Stimulated activated CD8-positive, alpha-beta memory T cell treated with anti-CD3 and anti-CD28 coated beads, Interleukin-15, amount 100 ng/mL, for 24 hours (primary cell): ENCODE results near the gene RAD54L.
"Not testable (repeated sequence)": the region's sequence is repeated elsewhere in the genome, so short reads cannot be mapped to it uniquely, and the experiment has no call there.

Experiments used
- DNase-seq: peaks from one replicate; pipeline ENCODE4 v3.0.0-alpha.2; 2020; ENCODE audit warnings: low read depth

The RAD54L gene

GRCh38 chr1:46241733-46242132 is 5.8 kb upstream of the RAD54L start:
- DNase-seq: not testable (repeated sequence)

DNA sequence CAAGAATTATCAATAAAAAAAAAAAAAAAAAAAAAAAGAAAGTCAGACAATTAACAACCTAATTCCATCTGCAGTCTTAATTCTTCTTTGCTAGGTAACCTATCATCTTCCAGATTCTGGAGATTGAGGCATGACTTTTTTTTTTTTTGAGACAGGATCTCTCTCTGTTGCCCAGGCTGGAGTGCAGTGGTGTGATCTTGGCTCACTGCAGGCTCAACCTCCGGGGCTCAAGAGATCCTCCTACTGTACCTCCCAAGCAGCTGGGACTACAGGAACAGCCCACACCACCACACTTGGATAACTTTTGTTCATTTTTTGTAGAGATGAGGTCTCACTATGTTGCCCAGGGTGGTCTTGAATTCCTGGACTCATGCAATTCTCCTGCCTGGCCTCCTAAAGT is 4.6 kb upstream of the RAD54L start:
- DNase-seq: no peak

- not testable (repeated sequence) for DNase-seq
Measured at GRCh38 chr1:46243831-46244230, 3.7 kb upstream of the RAD54L start.

DNA sequence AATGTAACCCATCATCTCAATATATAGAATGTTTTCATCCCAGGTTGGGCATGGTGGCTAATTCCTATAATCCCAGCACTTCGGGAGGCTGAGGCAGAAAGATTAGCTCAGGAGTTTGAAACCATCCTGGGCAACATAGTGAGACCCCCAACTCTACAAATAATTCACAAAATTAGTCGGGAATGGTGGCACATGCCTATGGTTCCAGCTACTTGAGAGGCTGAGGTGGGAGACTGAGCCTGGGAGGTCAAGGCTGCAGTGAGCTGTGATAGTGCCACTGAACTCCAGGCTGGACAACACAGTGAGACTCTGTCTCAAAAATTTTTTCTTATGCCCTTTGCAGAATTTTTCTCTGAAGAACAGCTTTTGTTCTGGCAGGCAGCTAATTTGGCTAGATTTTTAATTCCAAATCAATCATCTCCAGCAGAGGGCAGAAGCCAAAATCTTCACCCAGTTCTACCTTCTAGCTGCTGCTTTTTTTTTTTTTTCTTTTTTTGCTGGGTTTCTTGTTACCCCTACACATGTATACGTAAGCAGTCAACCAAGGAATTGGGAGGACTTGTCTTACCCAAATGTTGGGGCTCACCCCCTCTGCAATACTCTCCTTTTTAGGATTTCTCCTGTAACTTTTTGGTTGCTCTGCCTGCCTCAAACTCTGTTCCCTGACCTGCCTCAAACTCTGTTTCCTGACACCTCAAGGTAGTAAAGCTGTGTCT is 2.7 kb upstream of the RAD54L start:
- DNase-seq: no peak

DNA sequence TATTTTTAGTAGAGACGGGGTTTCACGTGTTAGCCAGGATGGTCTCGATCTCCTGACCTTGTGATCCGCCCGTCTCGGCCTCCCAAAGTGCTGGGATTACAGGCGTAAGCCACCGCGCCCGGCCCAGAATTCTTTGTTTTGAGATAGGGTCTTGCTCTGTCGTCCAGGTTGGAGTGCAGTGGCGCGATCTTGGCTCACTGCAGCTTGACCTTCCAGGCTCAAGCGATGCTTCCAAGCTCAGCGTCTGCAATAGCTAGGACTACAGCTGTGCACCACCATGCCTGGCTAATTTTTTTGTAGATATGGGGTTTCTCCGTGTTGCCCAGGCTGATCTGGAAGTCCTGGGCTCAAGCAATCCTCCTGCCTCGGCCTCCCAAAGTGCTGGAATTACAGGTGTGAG is 1.4 kb upstream of the RAD54L start:
- not testable (repeated sequence) for DNase-seq

GRCh38 chr1:46246548-46247435 is 771 bp upstream of the RAD54L start:
- DNase-seq: peak; percentile 33

DNA sequence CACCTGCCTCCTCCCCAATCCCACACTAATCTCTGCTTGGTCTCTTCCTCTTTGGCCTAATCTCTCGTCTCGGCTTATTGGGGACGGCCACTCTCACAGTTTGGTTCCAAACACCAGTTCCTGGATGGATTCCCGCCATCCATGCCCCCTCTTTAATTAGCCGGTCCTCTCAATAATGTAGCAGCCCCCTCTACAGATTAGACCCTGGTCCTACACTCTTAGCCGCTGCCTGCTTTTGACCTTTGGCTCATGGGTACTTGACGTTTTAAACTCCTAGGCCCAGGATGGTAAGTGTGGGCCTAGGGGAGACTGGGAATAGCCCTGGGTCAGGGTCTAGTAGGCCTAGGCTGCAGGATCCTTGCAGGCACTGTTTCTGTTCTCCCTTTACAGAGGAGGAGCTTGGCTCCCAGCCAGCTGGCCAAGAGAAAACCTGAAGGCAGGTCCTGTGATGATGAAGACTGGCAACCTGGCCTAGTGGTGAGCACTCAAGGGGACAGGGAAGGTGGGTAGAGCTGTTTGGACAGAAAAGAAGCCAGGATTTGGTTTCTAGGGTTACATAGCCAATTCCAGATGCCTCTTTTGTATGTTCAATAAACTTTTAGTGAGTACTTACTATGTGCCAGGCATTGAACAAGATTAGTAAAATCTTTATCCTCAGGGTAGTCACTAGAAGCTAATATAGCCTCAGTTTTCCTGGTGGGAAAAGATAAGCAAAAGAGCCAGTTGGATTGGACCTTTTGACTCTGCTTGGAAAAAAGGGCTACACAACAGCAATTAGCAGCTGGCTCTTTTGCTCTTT is 758 bp downstream of the RAD54L start:
- no peak for DNase-seq

DNA sequence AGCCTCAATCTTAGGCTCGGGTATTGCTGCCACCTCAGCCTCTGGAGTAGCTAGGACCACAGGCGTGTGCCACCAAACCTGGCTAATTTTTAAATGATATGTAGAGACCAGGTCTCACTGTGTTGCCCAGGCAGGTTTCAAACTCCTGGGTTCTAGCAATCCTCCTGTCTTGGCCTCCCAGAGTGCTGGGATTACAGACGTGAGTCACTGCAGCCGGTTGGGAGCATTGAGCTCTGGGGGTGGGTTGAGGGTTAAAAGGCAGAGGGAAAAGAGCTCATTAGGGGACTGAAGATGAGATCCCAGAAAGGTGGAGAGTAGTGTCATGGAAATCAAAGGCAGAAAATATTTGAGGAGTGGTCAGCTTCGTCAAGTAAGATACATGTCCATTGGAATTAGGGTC is 7.1 kb downstream of the RAD54L start:
- DNase-seq: no peak

- DNase-seq: no peak
Measured at GRCh38 chr1:46256523-46256922, 9.0 kb downstream of the RAD54L start.

- DNase-seq: no peak
Measured at GRCh38 chr1:46262508-46262907, 14.9 kb downstream of the RAD54L start.

DNA sequence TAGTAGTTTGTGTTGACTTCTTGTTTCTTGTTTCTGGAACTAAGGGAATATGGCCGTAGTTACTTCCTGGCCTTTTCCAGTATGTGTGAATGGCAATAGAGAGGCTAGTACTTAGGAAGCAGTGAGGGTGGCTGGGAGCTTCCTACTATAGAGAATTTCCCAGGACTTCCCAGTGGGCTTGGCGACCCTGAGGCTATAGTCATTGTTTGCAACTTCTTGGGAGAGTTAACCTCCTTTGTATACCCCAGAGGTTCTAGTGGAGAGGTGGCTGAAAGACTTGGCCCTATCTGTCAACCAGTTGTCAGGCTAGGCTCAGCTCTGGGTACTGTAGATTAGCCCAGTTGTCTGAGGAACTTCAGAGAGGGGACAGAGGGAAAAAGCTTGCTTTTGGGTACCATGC is 15.6 kb downstream of the RAD54L start:
- DNase-seq: no peak

- DNase-seq: no peak
Measured at GRCh38 chr1:46268578-46268977, 21.0 kb downstream of the RAD54L start.

DNA sequence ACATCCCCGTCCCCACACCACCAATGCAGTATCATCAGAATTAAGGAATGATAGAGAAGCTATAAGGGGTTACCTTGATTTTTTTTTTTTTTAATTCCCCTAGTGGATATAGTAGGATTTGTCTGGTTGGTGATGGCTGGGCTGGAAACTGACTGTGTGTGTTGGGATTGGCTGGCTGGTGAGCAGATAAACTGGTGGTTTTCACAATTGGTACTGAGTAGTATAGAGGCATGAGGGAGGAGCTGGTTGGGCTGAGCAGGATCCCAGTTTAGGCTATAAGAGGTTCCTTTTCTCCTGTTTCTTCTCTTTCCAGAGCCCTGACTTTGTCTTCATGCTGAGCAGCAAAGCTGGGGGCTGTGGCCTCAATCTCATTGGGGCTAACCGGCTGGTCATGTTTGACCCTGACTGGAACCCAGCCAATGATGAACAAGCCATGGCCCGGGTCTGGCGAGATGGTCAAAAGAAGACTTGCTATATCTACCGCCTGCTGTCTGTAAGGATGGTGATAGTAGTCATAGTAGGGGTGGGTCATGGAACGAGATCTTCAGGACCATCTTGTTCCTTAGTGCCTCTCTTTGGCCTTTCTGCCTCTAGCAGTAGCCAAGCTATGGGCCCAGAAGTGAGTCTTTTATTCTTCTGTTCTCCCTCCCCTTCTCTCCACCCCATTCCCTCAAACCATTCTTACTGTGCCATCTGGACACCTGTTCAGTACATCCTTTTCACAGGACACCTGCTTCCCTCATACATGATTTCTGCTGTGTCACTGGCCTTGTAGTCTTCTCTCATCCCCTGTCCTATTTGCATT is 26.9 kb downstream of the RAD54L start:
- no peak for DNase-seq

- no peak for DNase-seq
Measured at GRCh38 chr1:46275030-46275337, 27.4 kb downstream of the RAD54L start.

DNA sequence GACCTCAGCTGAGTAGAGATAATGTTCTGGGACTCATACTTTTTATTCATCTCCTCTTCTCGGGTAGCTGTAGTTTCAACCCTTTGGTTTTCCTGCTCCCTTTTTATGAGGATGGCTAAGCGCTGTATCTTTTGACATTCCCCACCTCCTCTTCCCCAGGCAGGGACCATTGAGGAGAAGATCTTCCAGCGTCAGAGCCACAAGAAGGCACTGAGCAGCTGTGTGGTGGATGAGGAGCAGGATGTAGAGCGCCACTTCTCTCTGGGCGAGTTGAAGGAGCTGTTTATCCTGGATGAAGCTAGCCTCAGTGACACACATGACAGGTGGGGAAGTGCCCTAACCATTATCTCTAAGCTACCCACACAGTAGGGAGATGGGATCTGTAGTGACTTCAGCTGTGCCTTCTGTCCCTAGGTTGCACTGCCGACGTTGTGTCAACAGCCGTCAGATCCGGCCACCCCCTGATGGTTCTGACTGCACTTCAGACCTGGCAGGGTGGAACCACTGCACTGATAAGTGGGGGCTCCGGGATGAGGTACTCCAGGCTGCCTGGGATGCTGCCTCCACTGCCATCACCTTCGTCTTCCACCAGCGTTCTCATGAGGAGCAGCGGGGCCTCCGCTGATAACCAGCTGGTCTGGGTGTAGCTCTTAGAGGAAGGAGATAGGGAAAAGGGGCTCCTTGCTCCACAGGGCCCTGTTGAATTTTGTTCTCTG is 30.3 kb downstream of the RAD54L start:
- no peak for DNase-seq

DNA sequence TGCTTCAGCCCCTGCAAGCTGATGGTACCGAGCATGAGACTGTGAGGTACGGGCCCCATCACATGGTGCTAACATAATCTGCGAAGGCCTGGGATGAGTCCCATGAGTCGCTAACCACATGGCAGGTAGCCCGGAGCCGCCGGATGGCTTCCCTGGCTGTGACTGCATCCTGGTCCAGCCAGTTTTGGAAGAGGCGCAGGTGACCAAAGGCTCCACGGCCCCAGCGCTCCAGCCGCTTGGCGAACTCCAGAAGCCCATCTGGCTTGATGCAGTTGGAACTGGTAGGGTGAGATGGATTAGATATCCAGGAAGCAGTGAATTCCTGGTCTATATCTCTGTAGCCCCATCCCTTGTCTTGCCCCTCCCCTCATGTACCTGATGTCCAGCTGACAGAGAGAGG is 31.2 kb downstream of the RAD54L start:
- DNase-seq: no peak

DNA sequence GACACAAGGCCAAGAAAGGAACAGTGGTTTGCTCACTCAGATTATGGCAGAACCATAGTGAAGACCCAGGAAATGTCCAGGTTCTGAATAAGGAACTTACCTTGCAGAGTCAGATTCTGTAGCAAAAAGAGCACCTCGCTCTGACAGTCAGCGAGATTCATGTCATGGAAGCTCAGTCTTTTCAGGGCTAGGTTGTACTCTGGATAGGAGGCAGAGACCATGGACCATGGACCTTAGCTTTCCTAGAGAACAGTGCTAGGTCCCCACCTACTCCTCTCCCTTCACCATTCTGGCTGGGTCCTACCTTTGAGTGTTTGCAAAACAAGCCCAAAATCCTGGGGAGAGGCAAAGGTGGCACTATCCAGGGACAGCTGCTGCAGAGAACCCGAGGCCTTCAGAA is 32.5 kb downstream of the RAD54L start:
- DNase-seq: no peak

DNA sequence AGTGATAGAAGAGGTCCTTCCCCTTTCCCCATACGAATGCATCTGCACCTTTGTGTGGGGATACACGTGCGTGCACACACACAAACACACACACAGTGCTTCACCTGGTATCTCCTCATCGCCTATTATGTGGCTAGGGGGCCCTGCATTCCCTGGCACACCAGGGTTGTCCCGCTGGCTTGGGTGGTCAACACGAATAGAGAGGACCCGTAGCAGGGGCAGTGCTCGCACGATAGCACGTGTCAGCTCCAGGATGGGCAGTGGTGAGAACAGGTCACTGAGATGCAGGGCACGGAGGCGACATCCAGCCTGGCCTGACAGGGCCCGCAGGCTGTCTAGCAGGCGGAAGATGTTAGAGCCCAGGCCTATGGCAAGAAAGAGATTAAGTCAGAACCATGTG is 33.5 kb downstream of the RAD54L start:
- no peak for DNase-seq

- DNase-seq: no peak
Measured at GRCh38 chr1:46284058-46284457, 36.5 kb downstream of the RAD54L start.

GRCh38 chr1:46284597-46285564 is 37.3 kb downstream of the RAD54L start:
- DNase-seq: no peak
